ENCODE data around the gene KIF26B.

GRCh38 chr1:245611251-245611650, 456.5 kb downstream of the KIF26B start:
- TF ChIP-seq, protein P1, sequence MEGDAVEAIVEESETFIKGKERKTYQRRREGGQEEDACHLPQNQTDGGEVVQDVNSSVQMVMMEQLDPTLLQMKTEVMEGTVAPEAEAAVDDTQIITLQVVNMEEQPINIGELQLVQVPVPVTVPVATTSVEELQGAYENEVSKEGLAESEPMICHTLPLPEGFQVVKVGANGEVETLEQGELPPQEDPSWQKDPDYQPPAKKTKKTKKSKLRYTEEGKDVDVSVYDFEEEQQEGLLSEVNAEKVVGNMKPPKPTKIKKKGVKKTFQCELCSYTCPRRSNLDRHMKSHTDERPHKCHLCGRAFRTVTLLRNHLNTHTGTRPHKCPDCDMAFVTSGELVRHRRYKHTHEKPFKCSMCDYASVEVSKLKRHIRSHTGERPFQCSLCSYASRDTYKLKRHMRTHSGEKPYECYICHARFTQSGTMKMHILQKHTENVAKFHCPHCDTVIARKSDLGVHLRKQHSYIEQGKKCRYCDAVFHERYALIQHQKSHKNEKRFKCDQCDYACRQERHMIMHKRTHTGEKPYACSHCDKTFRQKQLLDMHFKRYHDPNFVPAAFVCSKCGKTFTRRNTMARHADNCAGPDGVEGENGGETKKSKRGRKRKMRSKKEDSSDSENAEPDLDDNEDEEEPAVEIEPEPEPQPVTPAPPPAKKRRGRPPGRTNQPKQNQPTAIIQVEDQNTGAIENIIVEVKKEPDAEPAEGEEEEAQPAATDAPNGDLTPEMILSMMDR (IDR thresholded peaks at IDR 0.05), result no peak
- TF ChIP-seq SMC3 (IDR thresholded peaks at IDR 0.05; ENCODE audit: low read depth, low read length) (no peak), RAD21 (IDR thresholded peaks at IDR 0.05; ENCODE audit: low read length) (no peak), EP300 (IDR thresholded peaks at IDR 0.05; ENCODE audit: borderline replicate concordance in 1 of 2, low read depth in 1 of 2, low read length in 1 of 2) (no peak), RCOR1 (IDR thresholded peaks at IDR 0.05; ENCODE audit: low read length) (no peak), RFX5 (IDR thresholded peaks at IDR 0.05; ENCODE audit: low read length) (no peak), TCF12 (IDR thresholded peaks at IDR 0.05) (no peak), GABPA (IDR thresholded peaks at IDR 0.05; ENCODE audit: low read depth) (no peak), TEAD4 (IDR thresholded peaks at IDR 0.05; ENCODE audit: borderline replicate concordance, insufficient read depth) (no peak)

Measured in SK-N-SH (cell line).